NCI-H82 treated with DMSO at 0.1 percent for 48 hours (cell line): ENCODE data around the gene NOS2.
"Not testable (repeated sequence)": the region's sequence is repeated elsewhere in the genome, so short reads cannot be mapped to it uniquely, and the experiment has no call there.

Experiments used
- DNase-seq: peaks from one replicate; lab custom pipeline; 2025; ENCODE audit not compliant: unreplicated experiment; lab: John Stamatoyannopoulos, UW

NOS2 gene

DNA sequence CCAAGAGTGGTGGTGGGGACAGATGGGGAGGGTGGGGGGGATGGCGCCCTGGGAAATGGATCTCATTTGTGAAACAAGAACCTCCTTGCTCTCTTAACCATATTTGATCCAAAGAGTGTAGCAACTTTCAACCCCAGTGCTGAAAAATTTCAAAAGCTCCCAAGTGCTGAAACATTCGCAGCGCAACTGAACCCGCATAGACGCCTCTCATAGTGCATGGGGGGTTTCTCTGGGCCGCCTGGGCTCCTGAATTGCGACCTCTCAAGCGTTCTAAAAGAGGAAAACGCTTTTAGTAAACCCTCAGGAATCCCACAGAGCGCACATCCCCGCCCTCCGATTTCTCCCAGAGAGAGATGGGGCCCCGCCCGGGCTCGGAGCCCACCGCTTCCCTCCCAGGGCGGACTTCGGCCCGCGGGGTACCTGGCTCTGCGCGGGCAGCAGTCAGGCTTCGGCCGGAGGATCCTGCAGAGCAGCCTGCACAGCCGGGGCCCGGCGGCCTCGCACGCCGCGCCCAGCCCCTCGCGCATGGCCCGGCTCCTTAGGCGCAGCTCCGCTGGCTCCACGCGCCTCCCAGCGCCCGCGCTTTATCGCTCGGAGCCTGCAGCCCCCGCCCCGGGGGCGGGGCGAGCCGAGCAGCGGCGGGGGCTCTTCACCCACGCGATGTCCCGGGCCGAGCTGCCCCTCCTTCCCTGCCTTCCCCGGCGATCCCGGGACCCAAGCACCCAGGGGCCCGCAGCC lies 7.0 kb downstream of the NOS2 start:
- no peak for DNase-seq

- DNase-seq = no peak
Observed at GRCh38 chr17:27792095-27792494, 8.2 kb downstream of the NOS2 start.

GRCh38 chr17:27788919-27789318 lies 11.4 kb downstream of the NOS2 start:
- no peak for DNase-seq

- DNase-seq = no peak
Observed at GRCh38 chr17:27783440-27784350, 16.6 kb downstream of the NOS2 start.

- DNase-seq = no peak
Observed at GRCh38 chr17:27782791-27783206, 17.5 kb downstream of the NOS2 start.

DNA sequence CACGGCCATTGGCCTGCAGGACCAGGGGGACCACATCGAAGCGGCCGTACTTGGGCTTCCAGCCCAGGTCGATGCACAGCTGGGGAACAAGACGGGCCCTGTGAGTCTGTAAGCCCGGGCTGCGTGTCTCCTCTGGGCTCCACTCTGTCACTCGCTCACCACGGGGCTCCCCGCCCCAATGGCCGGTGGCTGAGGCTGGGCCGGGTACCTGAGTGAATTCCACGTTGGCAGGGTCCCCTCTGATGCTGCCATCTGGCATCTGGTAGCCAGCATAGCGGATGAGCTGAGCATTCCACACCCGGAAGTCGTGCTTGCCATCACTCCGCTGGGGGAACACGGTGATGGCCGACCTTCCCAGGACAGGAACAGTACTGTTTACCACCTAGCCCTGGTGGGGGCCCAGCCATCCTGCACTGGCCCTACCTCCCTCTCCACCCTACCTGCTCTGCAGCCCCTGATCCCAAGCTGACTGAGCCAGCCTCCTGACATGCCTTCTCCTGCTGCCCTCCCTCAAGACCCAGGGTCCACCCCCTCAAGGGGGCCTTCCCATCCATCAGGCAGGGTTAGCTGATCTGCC lies 19.4 kb downstream of the NOS2 start:
- no peak for DNase-seq

GRCh38 chr17:27780092-27780827 lies 20.1 kb downstream of the NOS2 start:
- DNase-seq = no peak

GRCh38 chr17:27778183-27778582 lies 22.1 kb downstream of the NOS2 start:
- no peak for DNase-seq

DNA sequence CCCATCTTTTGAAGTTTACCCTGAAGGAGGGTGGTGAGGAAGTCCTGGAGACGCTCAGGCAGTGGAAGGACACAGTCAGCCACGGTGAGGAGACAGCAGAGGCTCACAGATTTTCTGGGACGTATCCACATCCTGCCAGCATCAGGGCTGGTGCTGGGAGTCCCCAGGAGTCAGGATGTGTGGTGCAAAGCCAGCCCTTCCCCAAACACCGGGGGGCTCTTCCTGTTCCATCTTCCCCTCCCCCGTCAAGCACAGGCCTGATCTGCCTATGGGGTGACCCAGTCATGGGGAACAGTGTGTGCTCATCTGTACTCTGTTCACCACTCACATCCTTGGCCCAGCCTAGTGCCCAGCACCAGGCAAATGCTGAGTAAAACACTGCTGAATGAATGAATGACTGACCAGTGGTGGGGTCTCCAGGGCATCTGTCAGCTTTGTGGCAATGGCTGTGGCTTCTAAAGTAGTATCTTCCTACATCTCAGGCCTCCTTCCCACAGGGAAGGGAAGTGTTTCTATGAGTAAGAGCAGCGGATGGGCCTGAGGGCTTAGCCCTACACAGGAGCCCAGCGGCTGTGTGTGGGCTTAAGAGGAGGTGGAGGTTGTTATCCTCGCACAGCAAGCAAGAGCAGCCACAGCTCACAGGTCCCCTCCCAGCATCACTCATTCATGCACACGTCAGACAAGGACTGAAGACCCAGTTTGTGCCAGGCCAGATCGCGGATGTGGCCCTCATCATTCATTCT lies 23.3 kb downstream of the NOS2 start:
- no peak for DNase-seq

DNA sequence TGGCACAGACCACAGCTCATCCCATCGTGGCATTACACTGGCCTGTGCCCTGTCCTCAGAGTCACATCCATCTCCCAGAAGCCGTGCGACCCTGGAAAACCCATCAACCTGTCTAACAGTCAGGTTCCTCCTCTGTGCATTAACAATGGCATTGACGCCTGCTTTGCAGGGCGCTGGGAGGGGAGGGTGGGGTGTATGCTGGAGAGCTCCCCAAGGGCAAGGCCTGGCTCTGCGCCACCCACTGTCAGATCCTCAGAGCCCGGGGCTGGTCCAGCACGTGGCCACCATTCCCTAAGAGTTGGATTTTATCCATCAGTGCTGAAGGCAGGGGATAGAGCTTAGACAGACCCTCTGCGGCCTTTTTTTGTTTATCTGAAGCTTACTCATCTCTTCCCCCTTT lies 28.7 kb downstream of the NOS2 start:
- DNase-seq = no peak

DNA sequence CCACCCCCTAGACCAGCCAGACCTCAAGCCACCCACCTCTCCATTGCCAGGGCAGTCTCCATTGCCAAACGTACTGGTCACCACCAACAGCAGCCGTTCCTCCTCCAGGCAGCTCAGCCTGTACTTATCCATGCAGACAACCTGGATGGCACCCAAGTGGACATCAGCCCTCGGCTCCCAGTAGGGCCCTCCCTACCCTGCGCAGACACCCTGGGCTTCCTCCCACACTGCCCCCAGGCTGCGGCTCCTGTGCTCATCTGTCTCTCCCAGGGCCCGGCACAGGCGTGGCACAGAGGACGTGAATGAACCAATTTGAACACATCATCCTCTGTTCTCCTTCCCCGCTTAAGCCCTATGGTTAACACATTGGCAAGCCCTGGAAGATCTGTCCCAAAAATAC lies 29.5 kb downstream of the NOS2 start:
- DNase-seq = no peak

DNA sequence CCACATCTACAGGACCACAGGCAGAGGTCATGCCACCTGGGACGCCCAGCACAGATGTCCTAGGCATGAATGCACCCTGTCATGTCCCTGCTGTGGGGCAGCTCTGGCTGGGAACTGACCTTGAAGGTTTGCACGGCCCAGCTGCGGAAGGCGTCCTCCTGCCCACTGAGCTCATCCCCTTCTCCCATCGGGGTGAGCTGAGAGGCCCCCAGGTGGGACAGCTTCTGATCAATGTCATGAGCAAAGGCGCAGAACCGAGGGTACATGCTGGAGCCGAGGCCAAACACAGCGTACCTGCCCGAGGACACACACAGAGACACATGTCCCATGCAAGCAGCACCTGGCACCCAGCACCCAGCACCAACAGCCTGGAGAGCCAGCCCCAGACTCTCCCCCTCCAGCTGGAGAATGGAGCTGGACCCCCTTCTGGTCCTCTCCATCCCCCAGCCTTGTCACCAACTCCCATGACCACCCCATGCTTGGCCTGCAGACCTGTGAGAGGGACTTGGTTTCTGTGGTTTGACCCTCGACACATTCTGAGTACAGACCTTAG lies 31.4 kb downstream of the NOS2 start:
- DNase-seq = no peak

GRCh38 chr17:27766438-27766837 lies 33.9 kb downstream of the NOS2 start:
- DNase-seq = no peak

- DNase-seq = no peak
Observed at GRCh38 chr17:27765353-27765752, 35.0 kb downstream of the NOS2 start.

- no peak for DNase-seq
Observed at GRCh38 chr17:27764589-27764988, 35.7 kb downstream of the NOS2 start.

GRCh38 chr17:27762527-27763305 lies 37.6 kb downstream of the NOS2 start:
- no peak for DNase-seq

DNA sequence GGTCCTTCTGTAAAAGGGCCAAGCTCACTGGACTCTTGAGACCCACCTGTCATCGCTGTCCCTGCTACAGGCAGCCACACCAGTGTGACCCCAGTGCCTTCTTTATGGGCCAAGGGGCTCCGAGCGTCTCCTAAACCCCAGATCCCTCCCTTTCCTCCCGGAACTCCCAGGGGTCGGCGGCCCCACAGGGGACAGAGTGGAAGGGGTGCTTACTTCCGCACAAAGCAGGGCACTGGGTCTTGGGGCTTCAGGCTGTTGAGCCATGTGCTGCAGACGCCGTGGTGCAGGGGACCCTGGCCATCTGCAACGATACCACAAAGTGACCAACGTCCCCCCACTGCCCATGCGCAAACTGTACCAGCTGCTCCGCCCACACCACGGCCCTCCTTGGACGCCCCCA lies 39.4 kb downstream of the NOS2 start:
- not testable (repeated sequence) for DNase-seq

- peak; percentile 16 for DNase-seq
Observed at GRCh38 chr17:27760069-27760885, 40.1 kb downstream of the NOS2 start.

DNA sequence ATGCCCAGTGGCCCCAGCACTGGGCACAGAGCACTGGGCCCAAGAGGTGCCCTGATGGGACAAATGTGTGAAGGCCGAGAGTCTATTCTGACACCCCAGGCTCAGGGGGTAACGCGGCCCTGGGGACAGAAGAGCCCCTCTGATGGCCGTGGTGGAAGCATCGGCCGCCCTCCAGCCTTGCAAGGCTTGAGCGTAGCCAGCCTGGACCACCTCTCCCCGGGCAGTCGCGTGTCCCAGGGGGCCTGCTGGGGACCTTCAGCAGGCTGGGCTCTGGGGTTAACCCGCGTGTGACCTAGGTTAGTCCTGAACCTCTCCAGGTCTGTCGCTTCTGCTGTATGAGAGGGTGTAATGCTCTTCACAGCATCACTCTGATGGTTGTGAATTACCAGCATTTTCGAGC lies 40.8 kb downstream of the NOS2 start:
- DNase-seq = no peak
